DOHH2 (cell line): Measurements from ENCODE around the gene ALCAM.

Experiments
- CTCF ChIP-seq: fragments of 200-600 bp; sonication (generic); IDR thresholded peaks from one replicate; pipeline ENCODE4 v1.5.1; 2014; ENCODE audit warnings: antibody characterized with exemption, mild to moderate bottlenecking, low read depth, low read length; ENCODE audit not compliant: poor library complexity, severe bottlenecking
- EZH2phosphoT487 ChIP-seq: fragments of 200-600 bp; sonication (generic); IDR thresholded peaks from 2 replicates; pipeline ENCODE4 v1.6.1; 2017; ENCODE audit warnings: borderline replicate concordance, mild to moderate bottlenecking, antibody characterized with exemption, low read length, moderate library complexity, mixed read lengths

GRCh38 chr3:105582015-105582414 lies 215.3 kb downstream of the ALCAM start:
- TF ChIP-seq CTCF (no peak), EZH2phosphoT487 (no peak)
